A673 (cell line): ENCODE data around the gene ANO3. TPM values are rescaled to one million over a fixed set of nuclear protein-coding genes. Genes with fewer than 3 reads are reported as not detected.
"Not testable (repeated sequence)": the region's sequence is repeated elsewhere in the genome, so short reads cannot be mapped to it uniquely, and the experiment has no call there.

Experiments
- BruUV-seq: library from RNA; stranded (reverse); fragments of 400-500 nt; replicated peaks from 2 replicates; lab custom pipeline; 2021; lab: Mats Ljungman, UMichigan
- CTCF ChIA-PET: fragments of 300-600 bp; sonication (Branson Sonifier 250); formaldehyde crosslinking; loops from one replicate; lab custom pipeline; 2022; ENCODE audit warnings: antibody characterized with exemption; lab: Charles Lee
- POLR2A ChIA-PET: fragments of 300-600 bp; sonication (Branson Sonifier 250); formaldehyde crosslinking; loops from one replicate; lab custom pipeline; 2022; ENCODE audit warnings: antibody characterized with exemption; ENCODE audit not compliant: low non-redundant PET; lab: Charles Lee
- DNase-seq: peaks from one replicate; pipeline ENCODE4 v3.0.0-alpha.2; 2015; ENCODE audit warnings: low spot score
- H3K27ac ChIP-seq: fragments of 200-600 bp; sonication (generic); 2 replicates; pipeline ENCODE4 v1.5.1; 2016; ENCODE audit warnings: mixed run types, low read depth, mild to moderate bottlenecking, mixed read lengths, antibody characterized with exemption, low read length; ENCODE audit not compliant: poor library complexity, severe bottlenecking
- H3K27me3 ChIP-seq: fragments of 200-600 bp; sonication (generic); replicated peaks from 2 replicates; pipeline ENCODE4 v1.6.1; 2017; ENCODE audit warnings: mixed run types, low read depth, mild to moderate bottlenecking, mixed read lengths, antibody characterized with exemption, low read length; ENCODE audit not compliant: insufficient read depth, poor library complexity
- H3K36me3 ChIP-seq: fragments of 200-600 bp; sonication (generic); 2 replicates; pipeline ENCODE4 v1.6.1; 2016; ENCODE audit warnings: mixed run types, mild to moderate bottlenecking, mixed read lengths, antibody characterized with exemption, low read length; ENCODE audit not compliant: insufficient read depth, poor library complexity, severe bottlenecking
- H3K4me1 ChIP-seq: fragments of 200-600 bp; sonication (generic); 2 replicates; pipeline ENCODE4 v1.6.1; 2017; ENCODE audit warnings: mixed run types, mild to moderate bottlenecking, mixed read lengths, antibody characterized with exemption, low read length; ENCODE audit not compliant: insufficient read depth, poor library complexity, severe bottlenecking
- H3K4me3 ChIP-seq: fragments of 200-600 bp; sonication (generic); 2 replicates; pipeline ENCODE4 v1.5.1; 2016; ENCODE audit warnings: low read depth, mixed run types, mild to moderate bottlenecking, mixed read lengths, low read length; ENCODE audit not compliant: poor library complexity, severe bottlenecking
- H3K9me3 ChIP-seq: fragments of 200-600 bp; sonication (generic); 2 replicates; pipeline ENCODE4 v1.6.1; 2016; ENCODE audit warnings: mixed run types, low read depth, mild to moderate bottlenecking, mixed read lengths, antibody characterized with exemption, low read length; ENCODE audit not compliant: poor library complexity, severe bottlenecking
- EZH2 ChIP-seq: fragments of 200-600 bp; sonication (generic); IDR thresholded peaks from 2 replicates; pipeline ENCODE4 v1.6.1; 2017; ENCODE audit warnings: borderline replicate concordance, low read depth, mild to moderate bottlenecking, mixed read lengths, antibody characterized with exemption, low read length; ENCODE audit not compliant: poor library complexity, severe bottlenecking
- intact Hi-C: fragments of 100-400 bp; cut with micrococcal nuclease; formaldehyde crosslinking; loops from one replicate; pipeline ENCODE4 v1.10.0; 2022; ENCODE audit not compliant: unreplicated experiment
- total RNA-seq: library from RNA; stranded (reverse); gene quantifications from 2 replicates; pipeline ENCODE4 v1.2.3, GENCODE V29; 2021
- TF ChIP-seq, protein P1 (sequence below): fragments of 300-800, 200-600 bp; sonication (generic); conservative IDR thresholded peaks from 2 replicates; pipeline ENCODE4 v1.5.1; 2017; ENCODE audit warnings: low read depth, mild to moderate bottlenecking, antibody characterized with exemption, low read length, moderate library complexity, mixed read lengths

Gene ANO3
- total RNA-seq, 1 experiment from 2014 or later = not detected

DNA sequence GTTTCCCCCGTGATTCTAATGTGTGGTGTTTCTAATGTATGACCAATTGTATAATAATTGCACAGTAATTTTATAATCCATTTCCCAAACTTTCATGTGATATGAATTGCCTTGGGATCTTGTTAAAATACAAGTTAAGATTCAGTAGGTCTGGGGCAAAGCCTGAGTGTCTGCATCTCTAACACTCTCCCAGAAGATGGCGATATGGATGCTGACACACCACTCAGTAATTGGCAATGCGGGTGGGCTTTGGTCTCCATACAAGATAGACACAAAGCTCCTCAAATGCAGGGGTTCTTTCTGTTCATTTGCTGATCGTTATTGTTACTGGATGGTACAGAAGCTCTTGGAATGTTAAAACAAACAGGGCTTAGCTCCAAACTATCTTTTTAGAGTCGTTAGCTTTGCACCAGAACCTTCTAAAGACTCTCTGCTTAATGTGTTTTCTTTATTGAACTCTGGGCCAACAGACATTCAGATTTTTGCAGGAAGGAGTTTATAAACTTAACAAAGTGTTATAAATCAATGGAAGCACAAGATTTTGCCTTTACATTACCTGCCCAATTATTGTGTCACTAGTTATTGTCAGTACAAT lies 45.4 kb upstream of the ANO3 start:
- no peak overlapping the region for H3K27ac ChIP-seq
- ChIA-PET CTCF (interaction anchor here (0.6 kb wide), 2 partner anchors 12 to 1926 kb away, joined by 3 to 6 read pairs; no protein-coding TSS in a partner anchor), POLR2A (no interaction called here)
- H3K4me1 ChIP-seq = no peaks in the 10 kb centered on the region
- intact Hi-C loops = loop anchor here (5.0 kb wide), 1 partner anchor 1211 kb away; no protein-coding TSS in a partner anchor
- no peaks in the 10 kb centered on the region for H3K36me3 ChIP-seq
- peak; percentile 48 for DNase-seq
- no TSS peak for BruUV-seq
- no peaks in the 10 kb centered on the region for H3K27me3 ChIP-seq
- H3K4me3 ChIP-seq = no peak overlapping the region
- no peaks in the 10 kb centered on the region for H3K9me3 ChIP-seq
- TF ChIP-seq, protein P1, sequence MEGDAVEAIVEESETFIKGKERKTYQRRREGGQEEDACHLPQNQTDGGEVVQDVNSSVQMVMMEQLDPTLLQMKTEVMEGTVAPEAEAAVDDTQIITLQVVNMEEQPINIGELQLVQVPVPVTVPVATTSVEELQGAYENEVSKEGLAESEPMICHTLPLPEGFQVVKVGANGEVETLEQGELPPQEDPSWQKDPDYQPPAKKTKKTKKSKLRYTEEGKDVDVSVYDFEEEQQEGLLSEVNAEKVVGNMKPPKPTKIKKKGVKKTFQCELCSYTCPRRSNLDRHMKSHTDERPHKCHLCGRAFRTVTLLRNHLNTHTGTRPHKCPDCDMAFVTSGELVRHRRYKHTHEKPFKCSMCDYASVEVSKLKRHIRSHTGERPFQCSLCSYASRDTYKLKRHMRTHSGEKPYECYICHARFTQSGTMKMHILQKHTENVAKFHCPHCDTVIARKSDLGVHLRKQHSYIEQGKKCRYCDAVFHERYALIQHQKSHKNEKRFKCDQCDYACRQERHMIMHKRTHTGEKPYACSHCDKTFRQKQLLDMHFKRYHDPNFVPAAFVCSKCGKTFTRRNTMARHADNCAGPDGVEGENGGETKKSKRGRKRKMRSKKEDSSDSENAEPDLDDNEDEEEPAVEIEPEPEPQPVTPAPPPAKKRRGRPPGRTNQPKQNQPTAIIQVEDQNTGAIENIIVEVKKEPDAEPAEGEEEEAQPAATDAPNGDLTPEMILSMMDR = peak; percentile 56
- no peak for TF ChIP-seq EZH2

DNA sequence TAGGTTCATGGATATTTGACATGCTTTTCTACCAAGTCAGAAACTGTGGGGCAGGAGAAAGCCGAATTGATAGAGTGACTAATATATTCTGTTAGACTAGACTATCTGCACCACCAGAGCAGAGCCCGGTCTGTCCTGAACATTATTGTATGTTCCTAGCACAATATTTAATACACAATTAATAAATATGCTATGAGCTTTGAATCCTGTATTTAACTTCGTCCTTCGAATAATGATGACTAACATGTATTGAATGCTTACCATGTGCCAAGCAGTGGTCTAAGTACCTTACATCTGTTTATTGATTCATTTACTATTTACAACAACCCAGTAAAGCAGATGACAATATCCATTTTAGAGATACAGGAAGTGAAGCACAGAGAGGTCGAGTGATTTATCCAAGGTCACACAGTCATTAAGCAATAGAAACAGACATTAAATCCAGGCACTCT lies 44.8 kb upstream of the ANO3 start:
- no peak for DNase-seq
- ChIA-PET POLR2A (no interaction called here), CTCF (interaction anchor here (0.6 kb wide), 2 partner anchors 12 to 1927 kb away, joined by 3 to 6 read pairs; no protein-coding TSS in a partner anchor)
- H3K4me1 ChIP-seq = no peaks in the 10 kb centered on the region
- no peak overlapping the region for H3K27ac ChIP-seq
- no peaks in the 10 kb centered on the region for H3K9me3 ChIP-seq
- no peaks in the 10 kb centered on the region for H3K36me3 ChIP-seq
- H3K27me3 ChIP-seq = no peaks in the 10 kb centered on the region
- intact Hi-C loops = loop anchor here (5.0 kb wide), 1 partner anchor 1210 kb away; no protein-coding TSS in a partner anchor
- no peak overlapping the region for H3K4me3 ChIP-seq
- TF ChIP-seq, protein P1 = no peak
- TF ChIP-seq EZH2 = no peak
- BruUV-seq = no TSS peak

DNA sequence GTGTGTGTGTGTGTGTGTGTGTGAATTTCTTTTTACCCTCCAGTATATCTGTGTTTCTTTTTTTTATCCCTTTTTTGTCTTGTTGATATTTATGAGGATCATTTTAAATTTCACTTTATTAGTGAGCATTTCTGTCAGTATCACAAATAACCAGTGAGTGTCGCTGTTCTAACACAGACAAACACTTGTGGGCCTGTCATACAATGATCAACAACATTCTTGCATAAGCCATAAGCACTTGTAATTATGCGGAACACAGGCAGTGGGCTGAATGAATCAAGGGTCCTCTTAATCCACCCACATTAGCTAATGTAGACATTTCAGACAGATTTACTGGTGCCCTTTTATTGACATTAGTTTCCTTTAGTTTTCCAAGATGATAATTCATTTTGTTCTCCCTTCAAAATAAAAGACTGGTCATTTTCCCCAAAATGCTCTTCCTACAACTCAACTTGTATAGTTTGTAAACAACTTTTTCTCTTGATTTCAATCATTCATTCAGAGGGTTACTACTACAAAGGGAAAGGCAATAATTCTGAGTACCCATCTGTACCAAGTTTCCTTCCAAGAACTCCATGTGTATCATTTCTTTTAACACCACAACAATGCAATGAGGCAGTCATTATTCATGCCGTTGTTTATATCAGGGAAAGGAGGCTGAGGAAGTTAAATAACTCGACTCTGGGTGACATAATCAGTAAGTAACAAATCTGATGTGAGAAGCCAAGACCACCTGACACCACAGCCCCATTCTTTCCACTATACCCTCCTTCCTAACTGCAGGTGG lies 34.5 kb upstream of the ANO3 start:
- peak; percentile 80 for DNase-seq
- no peak overlapping the region for H3K27ac ChIP-seq
- BruUV-seq = no TSS peak
- ChIA-PET CTCF (no interaction called here), POLR2A (no interaction called here)
- intact Hi-C loops = loop anchor here (2.0 to 10.0 kb wide), 5 partner anchors 227 to 860 kb away; no protein-coding TSS in a partner anchor
- TF ChIP-seq, protein P1 = peak; percentile 75
- TF ChIP-seq EZH2 = no peak
- H3K9me3 ChIP-seq = no peaks in the 10 kb centered on the region
- no peaks in the 10 kb centered on the region for H3K36me3 ChIP-seq
- no peaks in the 10 kb centered on the region for H3K4me1 ChIP-seq
- H3K4me3 ChIP-seq = no peak overlapping the region
- H3K27me3 ChIP-seq = peaks cover 6% of the 10 kb centered on the region

DNA sequence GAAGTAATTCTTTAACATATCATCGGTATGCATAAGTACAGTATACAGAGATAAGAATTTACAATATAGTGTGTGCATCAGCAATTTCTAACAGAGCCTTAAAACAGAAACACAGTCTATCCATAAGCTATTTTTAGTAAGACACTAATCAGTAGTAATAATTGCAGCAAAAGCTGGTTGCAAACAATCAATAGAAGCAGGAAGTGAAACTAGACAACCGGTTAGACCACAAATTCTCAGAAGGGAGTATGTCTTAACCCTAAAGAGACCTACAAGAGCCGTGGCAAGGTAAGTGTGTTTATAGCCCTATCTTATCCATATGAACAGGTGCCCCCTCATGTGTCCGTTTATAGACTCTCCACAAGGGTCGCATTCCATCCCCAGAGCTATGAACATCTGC lies 15.6 kb upstream of the ANO3 start:
- H3K27ac ChIP-seq, H3K27me3 ChIP-seq, DNase-seq, H3K9me3 ChIP-seq, H3K36me3 ChIP-seq, intact Hi-C loops, BruUV-seq, H3K4me3 ChIP-seq, POLR2A ChIA-PET, CTCF ChIA-PET, H3K4me1 ChIP-seq: not testable (repeated sequence)
